H1 (cell line): Measurements from ENCODE around the gene PROK1.

Source experiments
- CBX8 ChIP-seq: fragments of 300-800, 300-1000 bp; sonication (generic); IDR thresholded peaks from 2 replicates; pipeline ENCODE4 v1.7.1; 2016; ENCODE audit warnings: low read depth, low read length, borderline replicate concordance
- CTCF ChIP-seq, 3 experiments: IDR thresholded peaks; 1 replicate in 2 of 3; 2 replicates in 1 of 3; pipeline versions ENCODE4 v1.5.1 to v1.6.1; 2011; ENCODE audit warnings: low read length in 3 of 3, mild to moderate bottlenecking in 3 of 3, inconsistent platforms in 2 of 3, low read depth in 1 of 3, moderate library complexity in 1 of 3; ENCODE audit not compliant: insufficient read depth in 1 of 3; ENCODE audit errors: control extremely low read depth in 1 of 3
- POLR2A ChIP-seq, 2 experiments: IDR thresholded peaks; 1 replicate in 1 of 2; 2 replicates in 1 of 2; pipeline ENCODE4 v1.6.1; 2011; ENCODE audit warnings: low read depth in 2 of 2, low read length in 2 of 2, mild to moderate bottlenecking in 2 of 2; ENCODE audit errors: control extremely low read depth in 1 of 2
- RFX5 ChIP-seq: IDR thresholded peaks from 2 replicates; pipeline ENCODE4 v1.6.1; 2011; ENCODE audit warnings: low read depth, low read length, improper control_type of control experiment, borderline replicate concordance
- SIN3A ChIP-seq, 2 experiments: IDR thresholded peaks in 1 of 2; conservative IDR thresholded peaks in 1 of 2; 2 replicates each; pipeline ENCODE4 v1.6.1; 2011 to 2012; ENCODE audit warnings: low read length in 2 of 2, improper control_type of control experiment in 1 of 2, low read depth in 1 of 2, mild to moderate bottlenecking in 1 of 2
- YY1 ChIP-seq: IDR thresholded peaks from 2 replicates; pipeline ENCODE4 v1.6.1; 2011; ENCODE audit warnings: low read depth, mild to moderate bottlenecking, low read length

GRCh38 chr1:110505596-110505995, 54.6 kb downstream of the PROK1 start:
- TF ChIP-seq CBX8 (no peak), YY1 (no peak), CTCF (IDR thresholded peaks at IDR 0.05; ENCODE audit: control extremely low read depth in 1 of 3, insufficient read depth in 1 of 3, low read depth in 1 of 3, low read length in 3 of 3) (no peak), RFX5 (no peak), POLR2A (IDR thresholded peaks at IDR 0.05; ENCODE audit: control extremely low read depth in 1 of 2, low read depth in 2 of 2, low read length in 2 of 2) (no peak), SIN3A (conservative IDR thresholded peaks at IDR 0.05 in 1 of 2, IDR thresholded peaks at IDR 0.05 in 1 of 2; ENCODE audit: low read depth in 1 of 2, low read length in 2 of 2) (no peak)
